Measurements from ENCODE around the gene NUDCD3.

NUDCD3 gene

DNA sequence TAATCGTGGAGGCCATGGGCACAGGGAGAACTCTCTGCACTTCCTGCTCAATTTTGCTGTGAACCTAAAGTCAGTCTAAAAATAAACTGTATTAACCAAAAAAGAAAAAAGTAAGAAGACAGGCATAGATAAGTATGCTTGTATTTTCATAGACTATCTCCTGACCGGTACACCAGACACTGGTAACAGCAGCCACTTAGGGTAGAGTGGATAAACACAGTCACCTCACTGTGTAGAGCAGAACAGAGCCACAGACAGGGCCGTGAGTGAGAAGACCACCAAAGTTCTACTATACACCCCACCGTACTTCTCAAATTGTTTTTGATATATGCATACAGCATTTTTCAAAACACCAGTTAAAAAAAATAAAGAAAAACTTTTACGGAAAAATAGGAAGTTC is 25.0 kb downstream of the NUDCD3 start:
- TF ChIP-seq ZNF565 (CRISPR knock-in tag; conservative IDR thresholded peaks at IDR 0.05; ENCODE audit: low read depth) (no peak), ZFP30 (CRISPR knock-in tag; IDR thresholded peaks at IDR 0.05) (no peak), ZNF8 (CRISPR knock-in tag; IDR thresholded peaks at IDR 0.05) (no peak), ARNTL (CRISPR knock-in tag; IDR thresholded peaks at IDR 0.05; ENCODE audit: borderline replicate concordance, low read depth) (no peak), ISL1 (CRISPR knock-in tag; IDR thresholded peaks at IDR 0.05) (no peak), ESRRG (CRISPR knock-in tag; IDR thresholded peaks at IDR 0.05) (no peak), BACH2 (CRISPR knock-in tag; IDR thresholded peaks at IDR 0.05; ENCODE audit: borderline replicate concordance) (no peak), TOX (CRISPR knock-in tag; IDR thresholded peaks at IDR 0.05; ENCODE audit: borderline replicate concordance) (no peak), OSR1 (CRISPR knock-in tag; IDR thresholded peaks at IDR 0.05) (no peak), ZC3H10 (CRISPR knock-in tag; IDR thresholded peaks at IDR 0.05) (no peak), ZFP3 (CRISPR knock-in tag; IDR thresholded peaks at IDR 0.05) (no peak), RARB (CRISPR knock-in tag; IDR thresholded peaks at IDR 0.05) (no peak), TCF4 (CRISPR knock-in tag; IDR thresholded peaks at IDR 0.05; ENCODE audit: borderline replicate concordance) (no peak), GLIS3 (CRISPR knock-in tag; IDR thresholded peaks at IDR 0.05) (no peak), SNAI2 (CRISPR knock-in tag; IDR thresholded peaks at IDR 0.05) (no peak), CSDC2 (CRISPR knock-in tag; IDR thresholded peaks at IDR 0.05) (no peak)
- TF ChIP-seq, protein P1, sequence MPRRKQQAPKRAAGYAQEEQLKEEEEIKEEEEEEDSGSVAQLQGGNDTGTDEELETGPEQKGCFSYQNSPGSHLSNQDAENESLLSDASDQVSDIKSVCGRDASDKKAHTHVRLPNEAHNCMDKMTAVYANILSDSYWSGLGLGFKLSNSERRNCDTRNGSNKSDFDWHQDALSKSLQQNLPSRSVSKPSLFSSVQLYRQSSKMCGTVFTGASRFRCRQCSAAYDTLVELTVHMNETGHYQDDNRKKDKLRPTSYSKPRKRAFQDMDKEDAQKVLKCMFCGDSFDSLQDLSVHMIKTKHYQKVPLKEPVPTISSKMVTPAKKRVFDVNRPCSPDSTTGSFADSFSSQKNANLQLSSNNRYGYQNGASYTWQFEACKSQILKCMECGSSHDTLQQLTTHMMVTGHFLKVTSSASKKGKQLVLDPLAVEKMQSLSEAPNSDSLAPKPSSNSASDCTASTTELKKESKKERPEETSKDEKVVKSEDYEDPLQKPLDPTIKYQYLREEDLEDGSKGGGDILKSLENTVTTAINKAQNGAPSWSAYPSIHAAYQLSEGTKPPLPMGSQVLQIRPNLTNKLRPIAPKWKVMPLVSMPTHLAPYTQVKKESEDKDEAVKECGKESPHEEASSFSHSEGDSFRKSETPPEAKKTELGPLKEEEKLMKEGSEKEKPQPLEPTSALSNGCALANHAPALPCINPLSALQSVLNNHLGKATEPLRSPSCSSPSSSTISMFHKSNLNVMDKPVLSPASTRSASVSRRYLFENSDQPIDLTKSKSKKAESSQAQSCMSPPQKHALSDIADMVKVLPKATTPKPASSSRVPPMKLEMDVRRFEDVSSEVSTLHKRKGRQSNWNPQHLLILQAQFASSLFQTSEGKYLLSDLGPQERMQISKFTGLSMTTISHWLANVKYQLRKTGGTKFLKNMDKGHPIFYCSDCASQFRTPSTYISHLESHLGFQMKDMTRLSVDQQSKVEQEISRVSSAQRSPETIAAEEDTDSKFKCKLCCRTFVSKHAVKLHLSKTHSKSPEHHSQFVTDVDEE (CRISPR knock-in tag; IDR thresholded peaks at IDR 0.05): no peak
- TF ChIP-seq, protein P2, sequence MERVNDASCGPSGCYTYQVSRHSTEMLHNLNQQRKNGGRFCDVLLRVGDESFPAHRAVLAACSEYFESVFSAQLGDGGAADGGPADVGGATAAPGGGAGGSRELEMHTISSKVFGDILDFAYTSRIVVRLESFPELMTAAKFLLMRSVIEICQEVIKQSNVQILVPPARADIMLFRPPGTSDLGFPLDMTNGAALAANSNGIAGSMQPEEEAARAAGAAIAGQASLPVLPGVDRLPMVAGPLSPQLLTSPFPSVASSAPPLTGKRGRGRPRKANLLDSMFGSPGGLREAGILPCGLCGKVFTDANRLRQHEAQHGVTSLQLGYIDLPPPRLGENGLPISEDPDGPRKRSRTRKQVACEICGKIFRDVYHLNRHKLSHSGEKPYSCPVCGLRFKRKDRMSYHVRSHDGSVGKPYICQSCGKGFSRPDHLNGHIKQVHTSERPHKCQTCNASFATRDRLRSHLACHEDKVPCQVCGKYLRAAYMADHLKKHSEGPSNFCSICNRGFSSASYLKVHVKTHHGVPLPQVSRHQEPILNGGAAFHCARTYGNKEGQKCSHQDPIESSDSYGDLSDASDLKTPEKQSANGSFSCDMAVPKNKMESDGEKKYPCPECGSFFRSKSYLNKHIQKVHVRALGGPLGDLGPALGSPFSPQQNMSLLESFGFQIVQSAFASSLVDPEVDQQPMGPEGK (CRISPR knock-in tag; IDR thresholded peaks at IDR 0.05; ENCODE audit: borderline replicate concordance): no peak
- TF ChIP-seq, protein P3, sequence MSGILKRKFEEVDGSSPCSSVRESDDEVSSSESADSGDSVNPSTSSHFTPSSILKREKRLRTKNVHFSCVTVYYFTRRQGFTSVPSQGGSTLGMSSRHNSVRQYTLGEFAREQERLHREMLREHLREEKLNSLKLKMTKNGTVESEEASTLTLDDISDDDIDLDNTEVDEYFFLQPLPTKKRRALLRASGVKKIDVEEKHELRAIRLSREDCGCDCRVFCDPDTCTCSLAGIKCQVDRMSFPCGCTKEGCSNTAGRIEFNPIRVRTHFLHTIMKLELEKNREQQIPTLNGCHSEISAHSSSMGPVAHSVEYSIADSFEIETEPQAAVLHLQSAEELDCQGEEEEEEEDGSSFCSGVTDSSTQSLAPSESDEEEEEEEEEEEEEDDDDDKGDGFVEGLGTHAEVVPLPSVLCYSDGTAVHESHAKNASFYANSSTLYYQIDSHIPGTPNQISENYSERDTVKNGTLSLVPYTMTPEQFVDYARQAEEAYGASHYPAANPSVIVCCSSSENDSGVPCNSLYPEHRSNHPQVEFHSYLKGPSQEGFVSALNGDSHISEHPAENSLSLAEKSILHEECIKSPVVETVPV (CRISPR knock-in tag; IDR thresholded peaks at IDR 0.05): no peak
- TF ChIP-seq, protein P4, sequence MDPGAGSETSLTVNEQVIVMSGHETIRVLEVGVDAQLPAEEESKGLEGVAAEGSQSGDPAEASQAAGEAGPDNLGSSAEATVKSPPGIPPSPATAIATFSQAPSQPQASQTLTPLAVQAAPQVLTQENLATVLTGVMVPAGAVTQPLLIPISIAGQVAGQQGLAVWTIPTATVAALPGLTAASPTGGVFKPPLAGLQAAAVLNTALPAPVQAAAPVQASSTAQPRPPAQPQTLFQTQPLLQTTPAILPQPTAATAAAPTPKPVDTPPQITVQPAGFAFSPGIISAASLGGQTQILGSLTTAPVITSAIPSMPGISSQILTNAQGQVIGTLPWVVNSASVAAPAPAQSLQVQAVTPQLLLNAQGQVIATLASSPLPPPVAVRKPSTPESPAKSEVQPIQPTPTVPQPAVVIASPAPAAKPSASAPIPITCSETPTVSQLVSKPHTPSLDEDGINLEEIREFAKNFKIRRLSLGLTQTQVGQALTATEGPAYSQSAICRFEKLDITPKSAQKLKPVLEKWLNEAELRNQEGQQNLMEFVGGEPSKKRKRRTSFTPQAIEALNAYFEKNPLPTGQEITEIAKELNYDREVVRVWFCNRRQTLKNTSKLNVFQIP (CRISPR knock-in tag; IDR thresholded peaks at IDR 0.05; ENCODE audit: borderline replicate concordance, low read depth): no peak
- ATAC-seq: no peak

DNA sequence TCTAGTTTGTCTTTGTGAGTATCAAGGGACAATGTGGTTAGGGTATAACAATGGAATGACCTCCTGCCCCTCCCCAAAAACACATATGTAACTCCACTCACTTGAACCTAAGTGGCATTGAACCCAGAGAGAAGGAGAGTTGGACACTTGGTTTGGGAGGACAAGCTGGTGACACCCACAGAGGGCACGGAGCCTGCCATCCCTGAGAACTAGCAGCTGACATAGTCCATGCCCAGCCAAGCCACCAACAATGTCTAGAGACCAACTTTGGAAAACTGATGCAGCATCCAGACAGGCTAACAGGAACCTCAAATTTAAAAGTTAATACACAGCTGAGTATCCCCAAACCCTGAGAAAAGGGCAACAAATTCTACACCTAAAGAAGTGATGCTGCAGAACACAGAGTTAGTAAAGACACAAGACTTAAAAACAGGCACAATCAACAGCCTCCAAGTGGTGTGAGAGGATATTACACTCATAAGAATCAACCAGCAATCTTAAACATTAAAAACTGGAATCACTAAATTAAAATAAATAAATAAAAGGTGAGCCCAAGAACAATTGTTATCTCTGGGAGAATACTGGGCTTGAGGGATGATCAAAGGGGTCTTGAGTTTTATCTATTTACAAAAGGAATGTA is 27.2 kb downstream of the NUDCD3 start:
- peak; percentile 66 for ATAC-seq
- no peak for TF ChIP-seq ARNTL (CRISPR knock-in tag; IDR thresholded peaks at IDR 0.05; ENCODE audit: borderline replicate concordance, low read depth)
- TF ChIP-seq TCF4 (CRISPR knock-in tag; IDR thresholded peaks at IDR 0.05; ENCODE audit: borderline replicate concordance): no peak
- no peak for TF ChIP-seq OSR1 (CRISPR knock-in tag; IDR thresholded peaks at IDR 0.05)
- TF ChIP-seq ISL1 (CRISPR knock-in tag; IDR thresholded peaks at IDR 0.05): no peak
- TF ChIP-seq ZNF565 (CRISPR knock-in tag; conservative IDR thresholded peaks at IDR 0.05; ENCODE audit: low read depth): no peak
- TF ChIP-seq ZNF8 (CRISPR knock-in tag; IDR thresholded peaks at IDR 0.05): no peak
- TF ChIP-seq, protein P5, sequence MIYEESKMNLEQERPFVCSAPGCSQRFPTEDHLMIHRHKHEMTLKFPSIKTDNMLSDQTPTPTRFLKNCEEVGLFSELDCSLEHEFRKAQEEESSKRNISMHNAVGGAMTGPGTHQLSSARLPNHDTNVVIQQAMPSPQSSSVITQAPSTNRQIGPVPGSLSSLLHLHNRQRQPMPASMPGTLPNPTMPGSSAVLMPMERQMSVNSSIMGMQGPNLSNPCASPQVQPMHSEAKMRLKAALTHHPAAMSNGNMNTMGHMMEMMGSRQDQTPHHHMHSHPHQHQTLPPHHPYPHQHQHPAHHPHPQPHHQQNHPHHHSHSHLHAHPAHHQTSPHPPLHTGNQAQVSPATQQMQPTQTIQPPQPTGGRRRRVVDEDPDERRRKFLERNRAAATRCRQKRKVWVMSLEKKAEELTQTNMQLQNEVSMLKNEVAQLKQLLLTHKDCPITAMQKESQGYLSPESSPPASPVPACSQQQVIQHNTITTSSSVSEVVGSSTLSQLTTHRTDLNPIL (CRISPR knock-in tag; IDR thresholded peaks at IDR 0.05; ENCODE audit: low read depth): no peak
- TF ChIP-seq, protein P4 (CRISPR knock-in tag; IDR thresholded peaks at IDR 0.05; ENCODE audit: borderline replicate concordance, low read depth): no peak
- no peak for TF ChIP-seq ZFP30 (CRISPR knock-in tag; IDR thresholded peaks at IDR 0.05)
- no peak for TF ChIP-seq RARB (CRISPR knock-in tag; IDR thresholded peaks at IDR 0.05)
- TF ChIP-seq TOX (CRISPR knock-in tag; IDR thresholded peaks at IDR 0.05; ENCODE audit: borderline replicate concordance): no peak

All from SK-N-SH treated with all-trans-retinoic acid at 6 μM for 48 hours (cell line).